Fibroblast of peridontal ligament (primary cell): ENCODE measurements around the gene MSI2.
A peak's percentile ranks its signal among the peaks of the same experiment; 100 is the strongest.

ENCODE experiments used
- DNase-seq: peaks from one replicate; pipeline ENCODE4 v3.0.0-alpha.2; 2010; ENCODE audit errors: extremely low read depth

The MSI2 gene

DNA sequence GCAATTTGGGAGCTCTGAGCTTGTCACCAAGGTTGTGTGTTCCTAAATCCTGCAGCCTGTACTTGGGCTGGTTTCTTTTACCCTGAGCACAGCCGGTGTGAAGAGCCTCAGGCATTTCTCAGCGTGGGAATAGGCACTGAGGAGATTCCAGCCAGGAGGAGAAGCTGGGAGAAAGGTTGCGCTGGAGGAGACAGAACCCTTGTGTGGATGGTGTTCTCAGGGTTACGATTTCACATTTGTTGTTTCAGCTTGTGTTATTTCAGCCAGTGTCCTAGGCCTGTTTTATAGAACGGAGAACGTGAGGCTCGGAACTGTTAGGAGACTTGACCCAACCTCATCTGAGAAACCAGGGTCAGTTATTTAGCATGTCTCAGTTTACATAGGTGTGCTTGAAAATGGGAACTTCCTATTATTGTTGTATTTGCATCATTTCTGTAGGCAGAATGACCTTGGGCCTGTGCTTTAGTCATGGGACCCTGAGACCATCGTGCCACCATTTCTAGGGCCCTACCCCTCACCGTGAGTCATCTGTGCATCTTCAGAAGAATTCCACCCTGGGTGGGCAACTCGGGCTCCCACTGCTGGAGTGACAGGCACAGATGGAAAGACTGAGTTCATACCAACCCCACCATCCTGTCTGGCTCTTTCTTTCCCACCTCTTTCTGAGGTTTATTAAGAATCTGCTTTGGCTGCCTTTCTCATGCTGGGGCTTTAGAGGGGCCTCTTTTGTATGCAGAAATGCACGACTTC lies 134.9 kb downstream of the MSI2 start:
- DNase-seq, result no peak

DNA sequence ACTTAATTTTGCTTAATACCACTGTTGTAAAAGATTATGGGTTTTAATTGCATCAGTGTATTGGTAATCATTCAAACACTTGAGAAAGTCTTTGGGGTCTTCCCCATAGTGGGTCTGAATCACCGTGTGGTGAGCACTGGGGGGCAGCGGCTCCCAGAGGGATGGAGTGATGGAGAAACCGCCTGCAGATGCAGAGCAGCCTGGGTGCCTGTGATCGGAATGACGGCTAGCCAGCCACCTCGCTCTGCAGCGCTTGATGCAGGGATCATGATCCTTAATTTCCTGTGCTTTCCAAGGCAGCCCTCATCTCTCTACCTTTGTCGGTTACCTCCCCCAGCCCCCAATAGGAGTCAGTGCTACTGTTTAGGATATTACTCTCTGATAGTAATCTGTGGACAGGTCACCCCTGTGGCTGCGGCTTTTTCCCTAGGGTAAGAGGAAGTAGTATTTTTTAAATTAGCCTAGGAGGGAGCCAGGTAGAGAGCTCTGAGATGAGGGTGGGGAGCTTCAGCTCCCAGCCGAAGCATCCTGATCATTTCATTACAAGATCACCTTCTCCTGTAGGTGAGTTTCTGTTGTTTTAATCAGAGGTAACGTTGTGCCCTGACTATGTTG lies 135.6 kb downstream of the MSI2 start:
- no peak for DNase-seq

DNA sequence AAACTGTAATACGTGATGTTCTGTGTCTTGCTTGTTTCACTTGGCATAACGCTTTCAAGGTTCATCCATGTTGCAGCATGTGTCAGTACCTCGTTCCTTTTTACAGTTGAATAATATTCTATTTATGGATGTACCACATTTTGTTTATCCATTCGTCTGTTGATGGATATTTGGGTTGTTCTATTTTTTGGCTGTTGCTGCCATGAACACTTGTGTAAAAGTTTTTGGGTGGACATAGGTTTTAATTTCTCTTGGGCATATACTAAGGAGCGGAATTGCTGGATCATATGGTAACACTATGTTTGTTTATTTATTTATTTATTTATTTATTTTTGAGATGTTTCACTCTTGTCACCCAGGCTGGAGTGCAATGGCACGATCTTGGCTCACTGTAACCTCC lies 137.0 kb downstream of the MSI2 start:
- DNase-seq, result no peak

DNA sequence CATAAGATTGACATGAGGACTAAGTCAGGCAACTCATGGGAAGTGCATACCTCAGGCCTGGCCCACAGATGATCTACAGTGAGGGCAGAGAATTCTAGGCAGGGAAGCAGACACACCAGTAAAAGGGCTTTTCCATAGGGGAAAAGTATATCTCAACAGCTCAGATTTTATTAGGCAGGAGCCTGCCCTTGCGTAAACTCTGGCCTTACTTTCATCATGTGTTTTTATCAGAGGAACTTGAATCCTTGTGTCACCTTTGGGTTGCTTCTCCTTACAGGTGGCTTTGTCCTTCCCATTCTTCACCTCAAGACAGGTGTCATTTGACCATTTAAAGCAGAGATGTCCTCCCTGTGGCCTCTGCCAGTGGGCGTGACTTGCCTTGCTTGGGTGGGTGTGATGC lies 138.1 kb downstream of the MSI2 start:
- no peak for DNase-seq

DNA sequence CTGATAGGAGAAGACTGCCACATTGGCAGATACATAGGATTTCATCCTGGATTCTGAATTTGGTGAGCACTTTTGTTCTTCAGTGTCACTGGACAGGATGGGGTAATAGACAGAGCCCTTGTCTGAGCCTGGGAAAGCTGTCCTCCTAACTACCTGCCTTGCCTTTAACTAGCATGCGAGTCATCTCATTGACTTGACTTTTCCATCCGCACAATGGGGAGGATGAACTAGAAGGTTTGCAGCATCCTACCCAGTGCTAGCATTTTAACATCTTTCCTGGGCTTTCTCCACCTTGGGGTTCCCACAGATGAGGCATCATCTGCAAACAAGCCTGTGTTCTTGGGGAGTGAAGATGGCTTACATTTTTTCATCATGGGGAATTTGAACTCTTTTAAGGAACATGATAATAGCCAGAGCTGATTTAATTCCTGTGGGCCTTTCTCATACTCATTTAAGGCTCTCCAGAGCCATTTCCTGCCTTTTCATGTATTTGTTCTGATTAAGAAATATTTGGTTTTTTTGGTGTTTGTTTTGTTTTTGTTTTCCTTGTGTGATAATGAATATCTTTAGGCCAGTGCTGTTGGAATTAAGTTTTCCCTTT lies 139.5 kb downstream of the MSI2 start:
- DNase-seq, result no peak

DNA sequence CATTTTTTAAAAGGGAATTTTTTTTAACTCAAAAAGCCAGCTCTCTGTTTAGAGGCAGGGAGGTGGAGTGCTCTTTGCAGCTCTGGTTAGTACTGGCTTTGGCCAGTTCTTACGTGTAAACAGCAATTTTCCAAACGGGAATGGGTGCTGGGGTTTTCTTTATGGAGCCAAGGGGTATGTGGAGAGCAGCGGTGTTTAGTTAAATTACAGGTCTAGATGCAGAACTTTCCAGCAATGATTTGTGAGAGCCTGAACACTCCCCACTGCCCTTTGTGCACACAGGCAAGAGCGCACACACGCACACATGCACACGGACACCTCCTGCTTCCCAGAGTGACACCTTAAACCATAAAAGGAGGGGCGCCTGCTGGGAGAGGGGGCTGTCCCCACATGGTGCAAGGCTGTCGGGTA lies 140.2 kb downstream of the MSI2 start:
- no peak for DNase-seq

DNA sequence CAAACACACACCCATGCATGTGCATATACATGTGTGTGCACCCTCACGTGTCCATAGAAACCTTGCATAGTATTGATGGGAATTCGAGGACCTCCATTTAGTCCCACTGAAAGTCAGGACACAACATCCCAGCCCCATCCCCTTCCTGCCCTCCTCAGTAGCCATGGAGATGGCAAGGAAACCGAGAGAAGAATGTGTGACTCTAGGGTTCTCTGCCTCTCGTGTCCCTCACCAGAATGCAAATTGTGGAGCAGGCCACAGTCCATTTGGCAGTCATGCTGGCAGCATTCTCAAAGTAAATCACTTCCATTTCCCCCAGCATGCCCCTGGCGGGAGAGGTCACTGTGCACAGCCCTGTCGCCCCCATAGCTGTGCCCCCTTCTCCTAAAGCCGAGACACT lies 141.1 kb downstream of the MSI2 start:
- DNase-seq, result no peak

DNA sequence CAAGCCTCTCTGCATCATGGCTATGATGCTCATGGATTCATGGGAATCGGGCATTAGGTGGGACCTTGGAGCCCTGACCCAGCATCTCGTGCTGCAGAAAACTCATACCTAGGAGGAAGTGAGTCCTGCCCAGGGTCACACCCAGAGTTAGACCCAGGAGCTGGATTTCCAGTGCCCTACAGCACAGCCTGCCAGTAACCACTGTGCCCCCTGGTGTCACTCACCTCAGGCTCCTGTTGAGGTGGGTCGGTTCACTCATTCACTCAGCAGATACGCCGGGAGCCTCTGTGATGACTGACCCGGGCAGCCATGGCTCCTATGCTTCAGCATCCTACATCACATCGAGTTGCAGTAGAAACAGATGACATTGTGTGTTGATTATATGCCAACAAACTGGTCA lies 143.4 kb downstream of the MSI2 start:
- no peak for DNase-seq

DNA sequence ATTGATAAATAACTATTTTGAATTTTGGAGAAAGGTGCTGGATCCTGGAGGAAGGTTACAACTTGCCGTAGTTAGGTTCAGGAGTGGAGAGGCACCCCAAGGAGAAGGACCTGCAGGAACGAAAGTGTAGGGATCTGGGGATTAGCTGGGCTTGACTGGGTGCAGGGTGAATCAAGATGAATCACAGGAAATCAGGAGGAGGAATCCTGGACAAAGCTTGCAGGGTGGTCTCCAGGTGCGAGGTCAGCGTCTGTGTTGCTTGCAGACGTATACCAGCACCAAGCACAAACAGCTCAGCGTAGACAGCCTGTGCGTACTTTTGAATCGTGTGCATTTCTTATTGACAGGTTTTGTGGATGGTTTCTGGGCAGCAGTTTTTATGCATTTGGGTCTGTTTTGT lies 144.3 kb downstream of the MSI2 start:
- no peak for DNase-seq

DNA sequence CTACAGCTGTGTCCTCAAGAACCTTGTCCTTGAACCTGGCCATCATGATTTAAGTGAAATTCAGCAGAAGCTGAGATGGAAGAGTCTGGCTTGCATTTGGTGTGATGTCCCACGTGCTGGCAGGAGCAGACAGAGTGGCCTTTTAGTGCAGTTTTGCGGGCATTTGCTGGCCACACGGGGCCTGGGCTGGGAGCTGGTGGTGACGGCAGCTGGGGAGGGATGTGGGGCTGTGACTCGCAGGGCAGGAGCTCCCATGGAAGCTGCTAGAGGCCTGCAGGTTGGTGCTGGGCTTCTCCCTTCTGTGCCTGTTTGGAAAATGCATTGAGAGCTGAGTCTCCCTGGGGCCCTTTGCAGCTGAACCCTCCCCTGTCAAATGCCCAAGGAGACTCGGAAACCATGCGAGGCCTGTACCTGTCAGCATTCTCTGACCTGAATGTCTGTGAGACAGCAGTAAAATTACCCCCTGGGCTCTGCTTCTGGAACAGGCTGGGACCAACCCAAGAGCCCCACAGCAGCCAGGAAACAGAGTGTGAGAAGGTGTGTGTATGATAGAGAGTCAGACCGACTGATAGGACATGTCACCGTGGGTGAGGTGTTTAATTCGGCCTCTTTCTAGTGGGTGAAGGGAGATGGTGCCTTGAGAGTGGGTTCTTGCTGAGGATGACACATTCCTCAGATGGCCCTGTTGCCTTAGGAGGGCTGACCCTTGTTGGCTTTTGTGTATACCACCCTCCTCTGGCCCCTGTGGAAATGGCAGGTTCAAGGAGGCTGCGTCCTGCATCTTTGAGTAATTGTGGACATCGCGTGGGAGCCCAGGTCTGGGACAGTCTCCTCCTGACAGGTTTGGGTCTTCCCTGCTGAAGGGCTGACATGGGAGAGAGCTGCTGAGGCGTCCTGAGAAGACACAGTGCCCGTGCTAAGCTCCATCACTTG lies 145.5 kb downstream of the MSI2 start:
- DNase-seq, result no peak

DNA sequence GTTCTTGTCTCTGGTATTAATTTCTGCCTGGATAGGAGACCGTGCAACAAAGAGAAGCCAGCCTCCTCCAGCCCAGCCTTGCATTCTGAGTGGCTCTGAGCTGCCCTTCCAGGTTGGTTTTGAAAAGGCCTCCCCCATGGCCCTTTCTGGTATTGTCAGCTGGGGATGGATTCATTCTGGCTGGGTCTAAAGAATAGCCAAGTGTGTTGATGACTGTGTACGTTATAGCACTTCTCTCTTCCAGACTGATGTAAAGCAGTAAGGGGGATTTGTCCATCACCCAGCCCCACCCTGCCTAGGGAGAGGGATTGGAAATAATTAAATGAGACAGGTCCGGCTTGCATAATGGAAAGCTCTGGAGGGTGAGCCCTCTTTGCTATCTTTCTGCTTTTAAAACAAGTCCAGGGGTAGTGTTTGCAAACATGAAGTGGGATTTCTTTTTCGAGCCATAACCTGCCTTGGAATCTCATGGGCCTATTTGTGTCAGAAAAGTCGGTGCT lies 146.4 kb downstream of the MSI2 start:
- no peak for DNase-seq

DNA sequence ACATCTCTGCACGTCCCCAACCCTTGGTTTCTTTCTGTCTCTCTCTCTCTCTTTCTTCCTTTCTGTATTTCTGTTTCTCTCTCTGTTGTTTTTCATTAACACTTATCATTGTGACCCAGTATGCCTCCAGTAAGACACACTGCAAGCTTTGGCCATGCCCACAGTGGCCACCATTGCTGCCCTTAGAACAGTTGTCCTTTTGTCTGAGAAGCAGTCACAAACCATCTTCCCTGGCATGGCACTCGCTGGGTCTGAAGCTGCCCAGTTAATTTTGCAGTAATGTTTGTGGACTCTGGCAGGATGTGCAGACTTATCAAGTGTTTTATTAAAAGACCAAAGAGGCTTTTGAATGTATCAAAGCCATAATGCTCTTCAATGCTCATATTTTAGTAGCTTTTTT lies 146.9 kb downstream of the MSI2 start:
- DNase-seq, result no peak

DNA sequence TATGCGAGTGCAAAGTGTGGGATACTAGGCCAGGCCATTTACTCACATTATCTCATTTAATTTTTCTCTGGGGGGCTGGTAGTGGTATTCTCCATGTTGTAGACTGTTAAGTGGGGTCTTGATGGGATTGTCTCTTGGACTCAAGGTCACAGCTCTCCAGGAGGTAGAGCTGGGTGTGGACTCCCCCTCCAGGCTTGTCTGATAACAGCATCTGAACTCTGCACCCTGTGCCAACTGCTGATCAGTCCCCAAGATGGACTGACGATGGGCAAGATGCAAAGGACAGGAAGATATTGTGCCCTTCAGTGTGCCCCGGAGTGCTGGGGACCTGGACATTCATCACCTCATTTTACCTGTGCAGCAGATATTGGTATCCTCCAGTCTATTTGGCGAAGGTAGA lies 147.8 kb downstream of the MSI2 start:
- DNase-seq, result no peak

DNA sequence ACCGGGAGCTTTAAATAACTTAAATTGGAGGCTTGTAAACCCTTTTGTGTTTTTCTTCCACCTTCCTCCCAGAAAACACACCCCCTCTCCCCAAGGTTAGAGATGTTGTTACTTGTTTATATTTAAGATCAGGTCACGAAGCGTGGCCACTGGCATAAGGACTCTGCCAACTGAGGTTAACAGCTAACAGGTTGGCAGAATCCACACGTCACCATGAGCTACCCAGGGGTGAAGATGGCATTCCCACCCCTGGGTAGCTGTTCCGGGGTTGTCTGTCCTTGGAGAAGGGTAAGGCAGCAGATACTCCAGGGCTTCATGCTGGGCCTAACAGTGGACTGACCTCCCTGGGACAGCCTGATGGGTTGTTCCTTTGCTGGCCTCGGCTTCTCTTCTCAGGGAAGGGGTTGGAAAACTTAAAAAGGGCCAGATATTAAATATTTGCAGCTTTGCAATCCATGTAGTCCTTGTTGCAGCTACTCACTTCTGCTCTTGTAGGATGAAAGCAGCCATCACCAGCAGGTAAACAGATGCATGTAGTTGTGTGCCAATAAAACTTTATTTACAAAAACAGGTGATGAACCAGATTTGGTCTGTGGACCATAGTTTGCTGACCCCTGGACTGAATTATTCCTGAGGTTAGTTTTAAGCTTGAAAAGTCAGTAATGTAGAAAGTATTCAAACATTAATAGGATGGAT lies 148.6 kb downstream of the MSI2 start:
- DNase-seq, result no peak

DNA sequence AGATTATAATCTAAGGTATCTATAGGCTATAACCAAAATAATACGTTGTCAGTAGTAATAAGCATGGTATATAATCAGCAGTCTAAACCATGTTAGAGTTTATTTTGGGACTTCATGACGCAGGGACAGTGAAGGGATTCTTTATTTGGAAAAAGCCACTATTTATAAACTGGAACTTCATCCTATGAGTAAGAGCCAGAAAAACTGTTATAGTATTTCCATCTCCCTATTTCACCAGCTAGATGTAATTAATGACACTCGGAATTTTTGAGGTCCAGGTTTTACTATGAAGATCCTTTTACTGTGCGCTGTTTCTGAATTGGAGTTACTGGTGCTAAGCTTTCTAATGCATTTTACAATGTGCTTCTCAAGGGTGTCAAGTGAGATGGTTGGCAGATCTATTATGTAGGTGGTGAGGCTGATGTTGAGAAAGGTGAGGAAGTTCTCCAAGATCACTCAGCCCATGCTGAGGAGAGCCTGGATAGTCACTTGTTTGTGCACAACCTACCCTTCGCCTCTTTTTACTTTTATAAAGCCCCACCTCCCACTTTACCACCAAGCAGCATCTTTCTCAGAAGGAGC lies 149.3 kb downstream of the MSI2 start:
- no peak for DNase-seq

DNA sequence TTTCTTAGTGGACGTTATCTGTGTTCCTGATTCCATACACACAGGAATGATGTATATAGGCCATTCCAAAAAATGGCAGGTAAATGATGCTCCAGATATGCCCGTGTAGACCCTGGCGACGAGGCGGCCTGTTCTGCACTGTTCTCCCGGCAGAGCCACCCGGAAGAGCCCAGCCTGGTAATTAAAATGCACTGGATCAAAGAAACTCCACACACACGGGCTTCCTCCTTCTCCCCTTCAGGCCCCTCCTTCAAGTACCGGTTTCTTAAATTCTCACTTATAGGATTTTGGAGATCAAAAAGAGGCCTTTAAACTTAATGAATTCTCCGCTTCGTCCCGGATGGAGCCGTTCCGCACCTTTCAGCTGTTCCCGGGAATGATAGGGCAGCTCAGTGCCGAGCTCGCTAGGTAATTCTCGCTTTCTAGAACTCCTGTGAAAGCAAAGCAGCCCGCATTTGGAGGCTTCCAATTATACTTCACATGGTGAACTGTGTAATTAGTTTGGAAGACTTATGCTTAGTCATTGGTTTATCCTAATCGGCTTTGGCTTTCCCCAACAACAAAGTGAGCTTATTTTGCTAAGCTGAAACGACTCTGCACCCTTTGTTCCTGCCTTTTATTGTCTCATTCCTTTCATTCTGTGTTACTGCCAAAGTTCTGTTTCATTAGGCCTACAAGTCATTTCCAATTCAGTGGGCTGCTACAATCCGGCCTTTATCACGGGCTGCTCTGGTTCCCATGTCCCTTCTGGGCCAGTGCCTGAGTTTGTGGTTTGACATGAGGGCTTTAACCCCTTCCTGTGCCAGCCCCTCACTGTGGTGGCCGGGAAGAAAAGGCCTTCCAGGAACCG lies 150.0 kb downstream of the MSI2 start:
- peak; percentile 42 for DNase-seq

DNA sequence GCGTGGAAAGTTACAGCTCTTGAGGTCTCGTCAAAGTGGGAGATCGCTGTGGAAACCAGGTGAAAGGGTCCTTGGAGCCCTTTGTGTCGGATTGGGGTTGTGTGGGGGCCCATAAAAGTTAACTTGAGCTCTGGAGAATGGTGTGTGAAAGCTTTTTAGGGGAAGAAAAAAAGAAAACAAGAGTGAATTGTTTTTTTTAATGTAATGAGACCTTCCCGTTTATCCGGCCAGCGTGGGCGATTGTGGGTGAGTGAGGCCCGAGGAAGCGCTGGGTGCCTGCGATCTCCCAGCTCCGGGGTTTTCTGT lies 150.6 kb downstream of the MSI2 start:
- DNase-seq, result no peak

DNA sequence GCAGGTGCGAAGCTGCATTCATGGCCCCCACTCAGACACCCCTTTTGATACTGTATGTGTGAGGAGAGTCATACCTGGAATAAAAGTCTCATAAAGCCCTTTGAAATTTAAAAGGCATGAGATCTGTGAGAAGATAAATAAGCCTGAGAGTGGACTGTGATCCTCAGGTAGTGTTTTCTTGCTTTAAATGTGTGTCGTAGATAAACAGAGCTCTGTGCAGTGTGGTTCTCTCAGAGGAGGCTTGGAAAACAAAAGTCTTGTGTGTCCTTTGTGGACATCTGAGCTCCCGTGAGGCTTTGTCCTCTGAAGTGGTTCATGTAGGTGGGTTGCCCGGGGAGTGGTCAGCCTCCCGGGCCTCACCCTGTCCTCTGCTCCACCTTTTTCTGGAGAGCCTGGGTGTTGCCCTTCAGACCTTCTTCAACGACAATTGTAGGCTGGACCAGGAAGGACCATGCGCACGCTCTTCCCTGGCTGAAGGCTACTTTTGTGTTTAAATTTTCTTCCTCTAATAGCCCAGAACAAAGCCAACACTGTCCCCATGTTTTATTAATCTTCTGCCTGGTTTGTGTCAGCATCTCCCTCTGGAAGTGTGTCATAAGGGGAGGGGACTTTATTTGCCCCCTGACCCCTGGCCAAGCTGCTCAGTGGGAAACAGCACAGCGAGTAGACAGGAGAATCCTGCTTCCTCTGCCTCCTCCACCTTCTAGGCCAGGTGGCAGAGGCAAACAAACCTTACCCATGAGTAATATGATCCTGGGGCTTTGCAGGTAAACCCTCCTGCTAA lies 151.2 kb downstream of the MSI2 start:
- no peak for DNase-seq

DNA sequence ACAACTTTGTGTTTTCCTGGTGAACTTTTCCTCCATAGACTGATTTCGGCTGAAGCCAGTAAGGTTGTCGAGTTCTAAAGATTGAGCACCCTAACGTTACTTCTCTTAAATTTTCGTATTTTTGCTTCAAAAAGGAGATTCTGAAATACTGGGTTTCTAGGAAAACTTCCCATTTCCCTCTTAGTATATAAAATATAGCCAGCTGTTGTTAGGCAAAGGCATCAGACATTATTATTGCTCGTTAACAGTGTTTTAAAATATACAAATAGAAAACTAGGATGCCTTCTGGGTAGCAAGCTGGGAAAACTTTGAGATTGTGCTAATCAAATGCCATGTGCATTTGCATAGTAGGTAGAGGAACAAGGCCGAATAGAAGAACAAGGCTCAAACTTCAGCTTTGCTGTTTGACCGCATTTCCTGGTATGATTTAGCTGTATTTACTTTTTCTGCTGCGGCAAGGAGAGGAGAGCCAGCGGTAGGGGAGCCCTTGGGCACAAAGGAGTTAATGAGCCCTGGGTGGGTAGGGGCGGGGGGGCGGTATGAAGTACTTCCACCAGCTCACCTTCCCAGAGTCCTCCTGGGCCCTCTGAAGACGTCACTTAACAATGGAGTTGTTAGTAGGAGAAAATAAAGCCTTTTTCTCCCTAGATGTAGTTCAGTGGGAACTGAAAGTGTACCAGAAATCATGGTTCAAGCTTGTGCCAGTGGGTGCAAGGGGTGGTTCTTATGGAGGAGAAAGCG lies 151.9 kb downstream of the MSI2 start:
- no peak for DNase-seq
